ENCODE data around the gene ISM2.

Gene ISM2

GRCh38 chr14:77507762-77508161, 9.1 kb upstream of the ISM2 start:
- no peak for DNase-seq

- DNase-seq: no peak
Measured at GRCh38 chr14:77505031-77505430, 6.4 kb upstream of the ISM2 start.

GRCh38 chr14:77503138-77503537, 4.5 kb upstream of the ISM2 start:
- no peak for DNase-seq

DNA sequence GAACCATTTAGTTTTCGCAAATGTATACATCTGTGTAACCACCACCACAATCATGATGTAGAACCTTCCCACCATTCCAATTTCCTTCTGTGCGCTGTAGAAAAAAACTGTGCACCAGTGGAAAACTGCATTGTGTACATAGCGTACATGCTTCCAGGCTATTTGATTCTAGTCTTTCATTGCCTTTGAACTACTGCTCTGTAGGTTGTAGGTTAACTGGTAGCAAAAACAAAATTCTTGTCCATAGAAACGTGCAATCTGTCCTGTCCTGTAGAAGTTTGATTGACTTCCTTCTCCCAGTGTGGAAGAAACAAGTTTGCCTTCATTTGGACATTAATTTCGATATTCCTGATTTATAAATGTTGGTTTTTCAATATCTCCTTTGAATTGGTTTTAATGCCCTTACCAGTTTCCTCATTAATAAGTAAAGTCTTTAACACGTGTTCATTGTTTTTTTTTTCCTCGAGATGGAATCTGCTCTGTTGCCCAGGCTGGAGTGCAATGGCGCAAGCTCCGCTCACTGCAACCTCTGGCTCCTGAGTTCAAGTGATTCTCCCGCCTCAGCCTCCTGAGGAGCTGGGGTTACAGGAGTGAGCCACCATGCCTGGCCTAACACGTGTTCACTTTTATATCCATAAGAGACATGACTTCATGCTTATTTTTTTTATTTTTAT, 3.6 kb upstream of the ISM2 start:
- no peak for DNase-seq

GRCh38 chr14:77498984-77499527, 440 bp upstream of the ISM2 start:
- DNase-seq: no peak

GRCh38 chr14:77495334-77495733, 3.3 kb downstream of the ISM2 start:
- DNase-seq: no peak

GRCh38 chr14:77491056-77491455, 7.6 kb downstream of the ISM2 start:
- DNase-seq: no peak

- DNase-seq: no peak
Measured at GRCh38 chr14:77490347-77490986, 8.1 kb downstream of the ISM2 start.

DNA sequence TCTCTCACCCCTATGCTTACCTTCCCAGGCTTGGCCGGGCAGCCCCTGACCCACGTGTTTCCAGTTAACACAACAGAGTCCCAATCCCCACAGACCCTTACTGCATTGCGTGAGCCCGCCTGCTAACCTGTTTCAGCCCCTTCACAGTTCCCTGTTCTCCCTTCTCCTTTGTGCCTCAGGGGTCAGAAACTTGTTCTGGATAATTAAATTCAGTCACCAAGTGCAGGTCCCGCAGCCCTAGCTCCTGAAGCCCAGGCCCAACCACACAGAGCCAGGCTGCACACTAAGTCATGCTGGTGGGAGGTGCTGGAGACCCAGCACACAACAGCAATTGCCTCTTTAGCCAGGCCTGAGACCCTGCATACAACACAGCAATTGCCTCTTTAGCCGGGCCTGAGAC, 9.6 kb downstream of the ISM2 start:
- DNase-seq: no peak

- DNase-seq: no peak
Measured at GRCh38 chr14:77488558-77488957, 10.1 kb downstream of the ISM2 start.

DNA sequence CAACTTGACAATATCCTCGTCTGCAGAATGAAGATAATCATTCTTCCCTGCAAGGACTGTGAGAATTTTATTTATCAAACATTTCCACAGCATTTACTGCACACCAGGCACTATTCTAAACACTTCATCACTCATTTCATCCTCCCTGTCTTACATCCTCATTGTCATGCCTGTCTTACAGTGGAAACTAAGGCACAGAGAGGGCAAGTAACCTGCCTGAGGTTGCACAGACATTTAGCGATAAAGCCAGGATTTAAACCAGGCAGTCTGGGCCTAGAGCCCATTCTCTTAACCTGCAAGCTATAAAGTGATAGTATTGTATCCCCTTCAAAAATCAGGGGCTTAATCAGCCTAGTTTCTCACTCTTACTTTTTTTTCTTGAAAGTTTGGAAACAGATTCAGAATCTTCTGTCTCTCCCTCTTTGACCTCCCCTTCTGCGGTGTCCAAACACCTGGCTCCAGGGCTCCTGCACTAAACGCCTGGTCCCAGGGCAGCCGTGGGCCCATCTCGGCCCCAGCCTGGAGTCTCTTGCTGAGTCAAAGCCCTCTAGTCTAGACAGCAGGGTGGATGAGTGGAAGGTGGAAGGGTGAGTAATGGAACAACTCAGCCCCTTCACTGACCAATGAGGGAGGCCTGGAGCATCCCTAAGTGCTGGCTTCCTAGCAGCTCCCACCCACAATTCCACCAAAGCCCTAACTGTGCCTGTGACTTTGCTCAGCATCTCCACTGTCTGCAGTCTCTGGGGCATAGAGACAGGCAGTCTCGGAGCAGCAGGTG, 12.5 kb downstream of the ISM2 start:
- DNase-seq: no peak

DNA sequence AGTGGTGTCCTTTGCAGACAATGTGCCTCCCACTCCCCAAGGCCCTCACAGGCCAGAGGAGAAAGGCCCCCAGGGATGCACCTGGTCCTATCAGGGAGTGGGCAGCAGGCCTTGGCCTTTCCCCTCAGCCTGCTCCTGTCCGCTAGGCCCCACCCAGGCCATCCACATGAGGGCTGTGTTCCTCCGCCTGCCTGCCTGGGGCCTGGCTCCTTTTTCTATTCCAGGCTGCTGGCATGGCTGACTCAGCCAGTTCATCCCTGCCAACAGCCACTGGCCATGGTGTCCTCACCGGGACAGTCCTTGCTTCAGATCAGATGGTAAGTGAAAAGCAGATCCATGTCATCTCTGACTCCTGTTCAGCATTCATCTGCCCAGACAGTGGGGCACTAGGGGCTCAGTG, 13.4 kb downstream of the ISM2 start:
- no peak for DNase-seq

GRCh38 chr14:77482422-77482821, 16.2 kb downstream of the ISM2 start:
- no peak for DNase-seq

- DNase-seq: no peak
Measured at GRCh38 chr14:77478796-77479195, 19.8 kb downstream of the ISM2 start.

GRCh38 chr14:77478029-77478428, 20.6 kb downstream of the ISM2 start:
- no peak for DNase-seq

DNA sequence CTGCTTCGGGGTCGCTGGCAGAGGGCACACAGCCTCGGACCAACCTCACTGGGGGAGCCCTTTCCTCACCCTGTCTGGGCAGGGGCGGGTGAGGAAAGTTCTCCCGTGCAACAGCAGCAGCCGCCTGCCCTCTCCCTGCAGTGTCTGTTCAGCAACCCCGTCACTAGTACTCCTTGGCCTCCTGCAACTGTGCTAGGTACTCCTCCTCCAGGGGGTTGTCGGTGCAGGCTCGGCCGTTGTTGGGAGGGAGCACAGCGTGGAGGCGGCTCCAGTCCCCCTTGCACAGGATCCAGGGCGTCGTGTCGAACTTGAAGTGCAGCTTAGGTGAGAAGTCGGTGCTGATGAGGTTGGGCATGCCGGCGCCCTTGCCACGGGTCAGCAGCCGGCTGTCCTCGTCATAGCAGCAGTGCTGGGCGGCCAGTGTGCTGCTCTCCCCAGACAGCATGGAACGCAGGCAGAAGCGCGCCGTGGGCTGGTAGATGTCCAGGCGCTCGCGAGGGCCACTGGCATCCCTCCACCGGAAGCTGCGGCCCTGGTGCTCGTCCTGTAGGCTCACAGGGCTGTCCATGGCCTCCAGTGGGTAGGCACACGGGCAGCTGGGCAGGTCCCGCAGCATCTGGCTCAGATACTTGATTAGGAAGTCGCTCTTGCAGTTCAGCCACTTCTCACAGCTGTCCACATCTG, 23.0 kb downstream of the ISM2 start:
- no peak for DNase-seq

GRCh38 chr14:77474479-77475177, 24.0 kb downstream of the ISM2 start:
- no peak for DNase-seq

- DNase-seq: no peak
Measured at GRCh38 chr14:77473921-77474320, 24.7 kb downstream of the ISM2 start.

DNA sequence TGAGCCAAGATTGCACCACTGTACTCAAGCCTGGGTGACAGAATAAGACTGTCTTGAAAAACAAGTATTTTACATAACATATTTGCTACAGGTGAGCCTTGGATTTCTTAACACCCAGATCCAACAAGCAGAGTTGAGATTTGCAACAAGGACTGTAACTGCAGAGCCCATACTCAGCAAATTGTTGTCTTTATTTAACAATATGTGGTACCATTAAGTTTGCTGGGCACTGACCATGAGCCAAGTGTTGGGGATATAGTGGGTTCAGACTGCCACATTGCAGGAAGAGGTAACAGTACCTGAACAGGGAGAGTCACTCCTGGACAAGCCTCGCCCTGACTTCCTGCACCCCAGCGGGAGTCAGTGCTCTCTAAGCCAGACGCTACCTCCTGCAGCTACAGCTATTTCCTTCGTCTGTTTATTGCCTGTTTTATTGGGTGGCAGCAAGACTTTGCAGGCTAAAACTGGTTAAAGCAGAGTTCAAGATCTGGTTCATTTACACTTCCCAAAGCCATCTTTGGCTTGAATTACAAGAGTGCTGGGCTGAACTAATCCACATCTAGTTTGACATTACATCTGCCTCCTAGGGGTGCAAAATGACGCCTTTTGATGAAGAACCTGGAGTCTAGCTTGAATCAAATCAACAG, 28.3 kb downstream of the ISM2 start:
- DNase-seq: no peak

DNA sequence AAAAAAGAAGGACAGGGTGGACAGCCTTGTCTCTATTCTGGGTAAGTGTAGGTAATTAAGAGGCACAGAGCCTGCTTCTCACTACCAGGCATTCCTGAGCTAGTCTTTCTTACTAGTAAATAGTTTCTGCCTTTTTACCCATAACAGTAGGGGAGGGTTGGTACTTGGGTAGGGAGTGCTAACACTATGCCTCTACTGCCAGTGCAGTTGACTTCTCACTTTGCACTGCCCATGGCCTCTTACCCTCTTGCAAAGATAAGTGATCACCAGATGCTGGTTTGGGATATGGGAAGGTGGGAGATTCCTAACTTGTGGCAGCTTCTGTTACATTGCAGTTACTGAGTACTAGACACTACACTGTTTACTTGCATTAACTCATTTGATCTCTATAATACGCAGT, 29.1 kb downstream of the ISM2 start:
- DNase-seq: no peak

- DNase-seq: no peak
Measured at GRCh38 chr14:77469067-77469505, 29.5 kb downstream of the ISM2 start.

DNA sequence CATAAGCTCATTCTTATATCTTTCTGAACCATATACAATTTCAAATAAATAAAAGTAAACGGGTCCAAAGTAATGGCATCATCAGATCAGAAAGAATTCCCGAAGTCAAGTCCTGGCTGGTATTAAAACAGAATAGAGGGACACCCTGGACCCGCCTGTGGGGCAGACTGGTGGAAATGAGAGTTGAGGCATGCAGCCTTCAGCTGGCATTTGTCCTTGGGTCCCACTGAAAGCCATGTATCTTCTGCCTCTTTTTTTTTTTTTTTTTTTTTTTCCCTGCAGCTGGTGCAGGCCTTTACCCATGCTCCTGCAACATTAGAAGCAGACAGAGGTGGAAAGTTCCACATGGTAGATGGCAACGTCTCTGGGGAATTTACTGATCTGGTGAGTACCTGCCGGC, 30.8 kb downstream of the ISM2 start:
- DNase-seq: no peak
